ENCODE measurements around the gene DCBLD1. TPM values are rescaled to one million over a fixed set of nuclear protein-coding genes. Genes with fewer than 3 reads are reported as not detected.
A peak's percentile ranks its signal among the peaks of the same experiment; 100 is the strongest.

Gene DCBLD1
- total and polyA plus RNA-seq, 2 of the 13 experiments (the other 11 are each of a cell fraction or from before 2014, with no cell fraction given) = 23.2 to 41.5 TPM

DNA sequence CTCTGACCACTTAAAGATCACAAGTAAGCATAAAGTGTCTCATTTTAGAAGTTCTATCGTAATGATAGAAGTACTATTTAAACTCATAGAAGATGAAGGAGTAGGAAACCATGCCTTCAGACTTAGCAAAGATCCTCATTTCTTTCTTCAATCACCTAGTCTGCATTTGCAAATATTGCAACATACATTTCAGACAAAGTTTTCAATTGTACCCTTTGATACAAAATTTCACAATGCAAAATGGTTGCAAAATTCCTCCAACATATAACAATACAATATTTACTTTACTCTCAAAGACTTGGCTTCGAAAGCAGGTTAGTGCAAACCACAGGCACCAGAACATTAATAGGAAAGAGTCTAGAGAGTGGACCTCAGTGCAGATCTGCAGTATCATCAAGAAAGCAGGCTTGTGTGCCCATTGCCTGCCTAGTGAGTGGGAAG is 40.6 kb upstream of the DCBLD1 start (continued):
- TF ChIP-seq ZSCAN20 (CRISPR knock-in tag; IDR thresholded peaks at IDR 0.05; ENCODE audit: borderline replicate concordance) (no peak), PTBP1 (IDR thresholded peaks at IDR 0.05; ENCODE audit: low read depth, low read length, poor library complexity, severe bottlenecking) (no peak), NFIC (IDR thresholded peaks at IDR 0.05; ENCODE audit: low read length) (peak; percentile 88), ZSCAN30 (CRISPR knock-in tag; IDR thresholded peaks at IDR 0.05) (no peak), RFX3 (CRISPR knock-in tag; IDR thresholded peaks at IDR 0.05) (no peak), ZNF382 (CRISPR knock-in tag; IDR thresholded peaks at IDR 0.05; ENCODE audit: borderline replicate concordance) (no peak), ZNF572 (CRISPR knock-in tag; IDR thresholded peaks at IDR 0.05) (no peak), NCOA1 (CRISPR knock-in tag; IDR thresholded peaks at IDR 0.05) (no peak), TBP (CRISPR knock-in tag; IDR thresholded peaks at IDR 0.05) (no peak), ZBTB1 (CRISPR knock-in tag; IDR thresholded peaks at IDR 0.05; ENCODE audit: borderline replicate concordance) (no peak), POLR2G (IDR thresholded peaks at IDR 0.05; ENCODE audit: low read depth, low read length) (no peak), ETV6 (CRISPR knock-in tag; conservative IDR thresholded peaks at IDR 0.05) (no peak), NFYB (CRISPR knock-in tag; IDR thresholded peaks at IDR 0.05) (no peak), RAD21 (CRISPR knock-in tag; IDR thresholded peaks at IDR 0.05) (no peak), TEAD3 (CRISPR knock-in tag; optimal IDR thresholded peaks at IDR 0.05; ENCODE audit: borderline replicate concordance) (no peak), SATB2 (CRISPR knock-in tag; IDR thresholded peaks at IDR 0.05) (no peak; the same call in 1 of the 2 replicates), ZNF737 (CRISPR knock-in tag; IDR thresholded peaks at IDR 0.05; ENCODE audit: borderline replicate concordance) (no peak), MED8 (CRISPR knock-in tag; IDR thresholded peaks at IDR 0.05; ENCODE audit: insufficient replicate concordance) (peak; percentile 34), CAMTA2 (CRISPR knock-in tag; IDR thresholded peaks at IDR 0.05; ENCODE audit: borderline replicate concordance) (no peak), STAT5B (CRISPR knock-in tag; IDR thresholded peaks at IDR 0.05) (0 out of 2 replicates have a peak, but pooled peaks have one; percentile 41), CENPT (CRISPR knock-in tag; IDR thresholded peaks at IDR 0.05; ENCODE audit: low read depth) (no peak), ZNF841 (CRISPR knock-in tag; IDR thresholded peaks at IDR 0.05; ENCODE audit: borderline replicate concordance) (no peak), IKZF1 (IDR thresholded peaks at IDR 0.05) (no peak), FOXO1 (CRISPR knock-in tag; IDR thresholded peaks at IDR 0.05) (peak; percentile 31; the same call in 1 of the 2 replicates), ZNF501 (CRISPR knock-in tag; IDR thresholded peaks at IDR 0.05) (no peak), SALL2 (CRISPR knock-in tag; IDR thresholded peaks at IDR 0.05) (no peak), PLRG1 (conservative IDR thresholded peaks at IDR 0.05) (no peak), ZNF383 (CRISPR knock-in tag; IDR thresholded peaks at IDR 0.05; ENCODE audit: borderline replicate concordance) (no peak), RFXAP (CRISPR knock-in tag; IDR thresholded peaks at IDR 0.05; ENCODE audit: borderline replicate concordance) (no peak), SRF (IDR thresholded peaks at IDR 0.05; ENCODE audit: low read depth, low read length) (peak; percentile 10; the same call in 1 of the 2 replicates), ZNF772 (CRISPR knock-in tag; IDR thresholded peaks at IDR 0.05) (no peak), NCOA5 (CRISPR knock-in tag; IDR thresholded peaks at IDR 0.05) (0 out of 2 replicates have a peak, but pooled peaks have one; percentile 37), MAFF (IDR thresholded peaks at IDR 0.05; ENCODE audit: low read depth, low read length) (peak; percentile 53; the same call in 1 of the 2 replicates)
- TF ChIP-seq, protein P1, sequence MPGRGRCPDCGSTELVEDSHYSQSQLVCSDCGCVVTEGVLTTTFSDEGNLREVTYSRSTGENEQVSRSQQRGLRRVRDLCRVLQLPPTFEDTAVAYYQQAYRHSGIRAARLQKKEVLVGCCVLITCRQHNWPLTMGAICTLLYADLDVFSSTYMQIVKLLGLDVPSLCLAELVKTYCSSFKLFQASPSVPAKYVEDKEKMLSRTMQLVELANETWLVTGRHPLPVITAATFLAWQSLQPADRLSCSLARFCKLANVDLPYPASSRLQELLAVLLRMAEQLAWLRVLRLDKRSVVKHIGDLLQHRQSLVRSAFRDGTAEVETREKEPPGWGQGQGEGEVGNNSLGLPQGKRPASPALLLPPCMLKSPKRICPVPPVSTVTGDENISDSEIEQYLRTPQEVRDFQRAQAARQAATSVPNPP (CRISPR knock-in tag; IDR thresholded peaks at IDR 0.05) = no peak
- TF ChIP-seq, protein P2, sequence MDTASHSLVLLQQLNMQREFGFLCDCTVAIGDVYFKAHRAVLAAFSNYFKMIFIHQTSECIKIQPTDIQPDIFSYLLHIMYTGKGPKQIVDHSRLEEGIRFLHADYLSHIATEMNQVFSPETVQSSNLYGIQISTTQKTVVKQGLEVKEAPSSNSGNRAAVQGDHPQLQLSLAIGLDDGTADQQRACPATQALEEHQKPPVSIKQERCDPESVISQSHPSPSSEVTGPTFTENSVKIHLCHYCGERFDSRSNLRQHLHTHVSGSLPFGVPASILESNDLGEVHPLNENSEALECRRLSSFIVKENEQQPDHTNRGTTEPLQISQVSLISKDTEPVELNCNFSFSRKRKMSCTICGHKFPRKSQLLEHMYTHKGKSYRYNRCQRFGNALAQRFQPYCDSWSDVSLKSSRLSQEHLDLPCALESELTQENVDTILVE (CRISPR knock-in tag; IDR thresholded peaks at IDR 0.05) = peak; percentile 93
